Measurements from ENCODE around the gene RXRA.

GRCh38 chr9:134432471-134432870, 106.2 kb downstream of the RXRA start:
- TF ChIP-seq POLR2AphosphoS5 (IDR thresholded peaks at IDR 0.05) = no peak
- TF ChIP-seq, protein P1, sequence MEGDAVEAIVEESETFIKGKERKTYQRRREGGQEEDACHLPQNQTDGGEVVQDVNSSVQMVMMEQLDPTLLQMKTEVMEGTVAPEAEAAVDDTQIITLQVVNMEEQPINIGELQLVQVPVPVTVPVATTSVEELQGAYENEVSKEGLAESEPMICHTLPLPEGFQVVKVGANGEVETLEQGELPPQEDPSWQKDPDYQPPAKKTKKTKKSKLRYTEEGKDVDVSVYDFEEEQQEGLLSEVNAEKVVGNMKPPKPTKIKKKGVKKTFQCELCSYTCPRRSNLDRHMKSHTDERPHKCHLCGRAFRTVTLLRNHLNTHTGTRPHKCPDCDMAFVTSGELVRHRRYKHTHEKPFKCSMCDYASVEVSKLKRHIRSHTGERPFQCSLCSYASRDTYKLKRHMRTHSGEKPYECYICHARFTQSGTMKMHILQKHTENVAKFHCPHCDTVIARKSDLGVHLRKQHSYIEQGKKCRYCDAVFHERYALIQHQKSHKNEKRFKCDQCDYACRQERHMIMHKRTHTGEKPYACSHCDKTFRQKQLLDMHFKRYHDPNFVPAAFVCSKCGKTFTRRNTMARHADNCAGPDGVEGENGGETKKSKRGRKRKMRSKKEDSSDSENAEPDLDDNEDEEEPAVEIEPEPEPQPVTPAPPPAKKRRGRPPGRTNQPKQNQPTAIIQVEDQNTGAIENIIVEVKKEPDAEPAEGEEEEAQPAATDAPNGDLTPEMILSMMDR (IDR thresholded peaks at IDR 0.05) = no peak
- TF ChIP-seq POLR2A (IDR thresholded peaks at IDR 0.05) = no peak

Measured in upper lobe of left lung (tissue), 4 donors.